ENCODE measurements around the gene COQ8A.

The COQ8A gene

GRCh38 chr1:226974544-226975258 is 34.6 kb downstream of the COQ8A start:
- no peak for DNase-seq

GRCh38 chr1:226975259-226976250 is 35.5 kb downstream of the COQ8A start:
- DNase-seq, result no peak

GRCh38 chr1:226976276-226976977 is 36.3 kb downstream of the COQ8A start:
- DNase-seq, result no peak

- no peak for DNase-seq
These were observed 37.0 kb downstream of the COQ8A start for GRCh38 chr1:226976978-226977642.

GRCh38 chr1:226977643-226978431 is 37.7 kb downstream of the COQ8A start:
- no peak for DNase-seq

GRCh38 chr1:226978432-226979114 is 38.5 kb downstream of the COQ8A start:
- no peak for DNase-seq

- no peak for DNase-seq
These were observed 39.0 kb downstream of the COQ8A start for GRCh38 chr1:226979115-226979516.

GRCh38 chr1:226979517-226980121 is 39.5 kb downstream of the COQ8A start:
- DNase-seq, result no peak

- DNase-seq, result no peak
These were observed 40.0 kb downstream of the COQ8A start for GRCh38 chr1:226980122-226980560.

GRCh38 chr1:226980565-226981385 is 40.7 kb downstream of the COQ8A start:
- no peak for DNase-seq

GRCh38 chr1:226981386-226981817 is 41.3 kb downstream of the COQ8A start:
- no peak for DNase-seq

GRCh38 chr1:226981838-226982237 is 41.7 kb downstream of the COQ8A start:
- DNase-seq, result no peak

- DNase-seq, result no peak
These were observed 42.5 kb downstream of the COQ8A start for GRCh38 chr1:226982451-226983177.

GRCh38 chr1:226983247-226983991 is 43.3 kb downstream of the COQ8A start:
- DNase-seq, result no peak

GRCh38 chr1:226983992-226984364 is 43.9 kb downstream of the COQ8A start:
- no peak for DNase-seq

- DNase-seq, result no peak
These were observed 44.6 kb downstream of the COQ8A start for GRCh38 chr1:226984521-226985238.

GRCh38 chr1:226985239-226985838 is 45.2 kb downstream of the COQ8A start:
- DNase-seq, result no peak
